HepG2 (cell line): ENCODE measurements around the gene SPTBN2. TPM values are rescaled to one million over a fixed set of nuclear protein-coding genes. Genes with fewer than 3 reads are reported as not detected.

ENCODE experiments used
- ARNTL ChIP-seq: sonication (generic); formaldehyde crosslinking; IDR thresholded peaks from 2 replicates; pipeline ENCODE4 v1.4.0; 2020; ENCODE audit warnings: mild to moderate bottlenecking, missing genetic modification reagents
- ATF7 ChIP-seq, 2 experiments: fragments of 450-650 bp in 1 of 2; sonication (generic) in 1 of 2; formaldehyde crosslinking in 1 of 2; IDR thresholded peaks; 2 replicates each; pipeline versions ENCODE4 v1.4.0 to v1.6.1; 2016 to 2020; ENCODE audit warnings: antibody characterized with exemption in 1 of 2, mild to moderate bottlenecking in 1 of 2, missing genetic modification reagents in 1 of 2
- EHMT2 ChIP-seq: fragments of 200-600 bp; sonication (generic); IDR thresholded peaks from 2 replicates; pipeline ENCODE4 v1.7.0; 2017; ENCODE audit warnings: antibody characterized with exemption, low read depth, low read length, borderline replicate concordance
- ERF ChIP-seq: IDR thresholded peaks from 2 replicates; pipeline ENCODE4 v1.6.1; 2018; ENCODE audit warnings: missing biosample characterization, missing genetic modification reagents
- GLI4 ChIP-seq: sonication (generic); formaldehyde crosslinking; IDR thresholded peaks from 2 replicates; pipeline ENCODE4 v1.5.1; 2020; ENCODE audit warnings: missing genetic modification reagents, mild to moderate bottlenecking, moderate library complexity, borderline replicate concordance
- JUN ChIP-seq: sonication (generic); formaldehyde crosslinking; IDR thresholded peaks from 2 replicates; pipeline ENCODE4 v1.4.0; 2020; ENCODE audit warnings: mild to moderate bottlenecking, missing genetic modification reagents
- KAT8 ChIP-seq: IDR thresholded peaks from 2 replicates; pipeline ENCODE4 v1.6.1; 2016; ENCODE audit warnings: missing genetic modification reagents, missing compliant biosample characterization
- KDM2A ChIP-seq: sonication (generic); formaldehyde crosslinking; IDR thresholded peaks from 2 replicates; pipeline ENCODE4 v1.4.0; 2020; ENCODE audit warnings: low read depth, missing genetic modification reagents, borderline replicate concordance
- KDM3A ChIP-seq: IDR thresholded peaks from 2 replicates; pipeline ENCODE4 v1.6.1; 2018; ENCODE audit warnings: low read depth, missing compliant biosample characterization
- MAZ ChIP-seq, 2 experiments: sonication (generic) in 1 of 2; formaldehyde crosslinking in 1 of 2; IDR thresholded peaks; 2 replicates each; pipeline versions ENCODE4 v1.5.0 to v1.6.1; 2012 to 2020; ENCODE audit warnings: low read depth in 2 of 2, mild to moderate bottlenecking in 2 of 2, borderline replicate concordance in 1 of 2, improper control_type of control experiment in 1 of 2, low read length in 1 of 2, missing genetic modification reagents in 1 of 2, moderate library complexity in 1 of 2
- MED1 ChIP-seq: sonication (generic); formaldehyde crosslinking; IDR thresholded peaks from 2 replicates; pipeline ENCODE4 v1.4.0; 2020; ENCODE audit warnings: missing genetic modification reagents
- MLX ChIP-seq: IDR thresholded peaks from 2 replicates; pipeline ENCODE4 v1.6.1; 2016
- MXI1 ChIP-seq: IDR thresholded peaks from 3 replicates; pipeline ENCODE4 v1.6.1; 2012; ENCODE audit warnings: low read depth, low read length, inconsistent platforms, borderline replicate concordance
- MZF1 ChIP-seq: sonication (generic); formaldehyde crosslinking; IDR thresholded peaks from 2 replicates; pipeline ENCODE4 v1.8.1; 2023; ENCODE audit warnings: mild to moderate bottlenecking, missing genetic modification reagents, borderline replicate concordance
- NFYC ChIP-seq: IDR thresholded peaks from 2 replicates; pipeline ENCODE4 v1.6.1; 2016; ENCODE audit warnings: missing genetic modification reagents, missing compliant biosample characterization
- SAP130 ChIP-seq: IDR thresholded peaks from 2 replicates; pipeline ENCODE4 v1.6.1; 2016; ENCODE audit warnings: low read depth
- SOX5 ChIP-seq: IDR thresholded peaks from 2 replicates; pipeline ENCODE4 v1.6.1; 2016; ENCODE audit warnings: borderline replicate concordance
- TAF1 ChIP-seq: sonication (generic); formaldehyde crosslinking; IDR thresholded peaks from 2 replicates; pipeline ENCODE4 v1.4.0; 2020; ENCODE audit warnings: missing genetic modification reagents
- UBTF ChIP-seq: sonication (generic); formaldehyde crosslinking; IDR thresholded peaks from 2 replicates; pipeline ENCODE4 v1.4.0; 2020; ENCODE audit warnings: mild to moderate bottlenecking, missing genetic modification reagents
- ZNF282 ChIP-seq: fragments of 450-650 bp; IDR thresholded peaks from 2 replicates; pipeline ENCODE4 v1.6.1; 2018; ENCODE audit not compliant: partially characterized antibody
- ZNF350 ChIP-seq: sonication (generic); formaldehyde crosslinking; IDR thresholded peaks from 2 replicates; pipeline ENCODE4 v1.4.0; 2020; ENCODE audit warnings: mild to moderate bottlenecking, low read depth, missing genetic modification reagents, borderline replicate concordance
- ZNF451 ChIP-seq: sonication (generic); formaldehyde crosslinking; IDR thresholded peaks from 2 replicates; pipeline ENCODE4 v1.5.0; 2020; ENCODE audit warnings: mild to moderate bottlenecking, missing genetic modification reagents
- ZNF501 ChIP-seq: sonication (generic); formaldehyde crosslinking; IDR thresholded peaks from 2 replicates; pipeline ENCODE4 v1.5.1; 2020; ENCODE audit warnings: mild to moderate bottlenecking, moderate library complexity, missing genetic modification reagents
- ZNF644 ChIP-seq: IDR thresholded peaks from 2 replicates; pipeline ENCODE4 v1.6.1; 2016; ENCODE audit warnings: low read depth
- ZNF768 ChIP-seq: sonication (generic); formaldehyde crosslinking; IDR thresholded peaks from 2 replicates; pipeline ENCODE4 v1.4.0; 2020; ENCODE audit warnings: missing genetic modification reagents
- ZSCAN22 ChIP-seq: sonication (generic); formaldehyde crosslinking; IDR thresholded peaks from 2 replicates; pipeline ENCODE4 v1.4.0; 2020; ENCODE audit warnings: mild to moderate bottlenecking, missing genetic modification reagents
- ZSCAN29 ChIP-seq: sonication (generic); formaldehyde crosslinking; conservative IDR thresholded peaks from 2 replicates; pipeline ENCODE4 v1.4.0; 2020; ENCODE audit warnings: mild to moderate bottlenecking, missing genetic modification reagents
- polyA plus RNA-seq, 8 experiments: library from polyadenylated mRNA; depleted of rRNA in 3 of 8; stranded (reverse) in 7 of 8; unstranded in 1 of 8; fragments of >200 nt; fragmentation: Illumina TruSeq in 4 of 8; extraction: Trizol in 4 of 8; gene quantifications; 2 replicates each; pipeline versions ENCODE4 v1.2.1 to v1.2.3, GENCODE V29; 2011 to 2016; ENCODE audit warnings: low read depth in 4 of 8, missing spikeins in 1 of 8, mixed read lengths in 1 of 8; ENCODE audit not compliant: insufficient read depth in 1 of 8
- total RNA-seq, 5 experiments: library from RNA; depleted of rRNA; stranded (reverse); fragments of >200 nt; fragmentation: Illumina TruSeq; extraction: Trizol; gene quantifications; 2 replicates each; pipeline ENCODE4 v1.2.3, GENCODE V29; 2016; ENCODE audit warnings: low read depth in 1 of 5
- TF ChIP-seq, protein P1 (sequence below): sonication (generic); formaldehyde crosslinking; IDR thresholded peaks from 2 replicates; pipeline ENCODE4 v1.4.0; 2020; ENCODE audit warnings: mild to moderate bottlenecking, missing genetic modification reagents

Gene SPTBN2
- total and polyA plus RNA-seq, 2 of the 13 experiments (the other 11 are each of a cell fraction or from before 2014, with no cell fraction given): 0.65 to 4.0 TPM

- 0 out of 2 replicates have a peak, but pooled peaks have one; percentile 27 for TF ChIP-seq ZNF451 (CRISPR knock-in tag)
- TF ChIP-seq MXI1: 0 out of 3 replicates have a peak, but pooled peaks have one; percentile 16
- no peak for TF ChIP-seq GLI4 (CRISPR knock-in tag)
- peak; percentile 54; the same call in 1 of the 2 replicates for TF ChIP-seq ARNTL (CRISPR knock-in tag)
- TF ChIP-seq KDM3A (CRISPR knock-in tag): 0 out of 2 replicates have a peak, but pooled peaks have one; percentile 37
- no peak for TF ChIP-seq ZNF282
- TF ChIP-seq ATF7 (IDR thresholded peaks at IDR 0.05): no peak
- no peak for TF ChIP-seq ATF7 (CRISPR knock-in tag; IDR thresholded peaks at IDR 0.05)
- peak; percentile 99 for TF ChIP-seq MZF1 (CRISPR knock-in tag)
- TF ChIP-seq SAP130: peak; percentile 75
- no peak for TF ChIP-seq JUN (CRISPR knock-in tag)
- TF ChIP-seq KDM2A (CRISPR knock-in tag): 0 out of 2 replicates have a peak, but pooled peaks have one; percentile 45
- TF ChIP-seq SOX5: no peak
- TF ChIP-seq ZNF644 (CRISPR knock-in tag): peak; percentile 63; the same call in 1 of the 2 replicates
- TF ChIP-seq ZNF350 (CRISPR knock-in tag): 0 out of 2 replicates have a peak, but pooled peaks have one; percentile 36
- TF ChIP-seq ZSCAN29 (CRISPR knock-in tag): no peak
- TF ChIP-seq UBTF (CRISPR knock-in tag): peak; percentile 69; the same call in 1 of the 2 replicates
- TF ChIP-seq, protein P1, sequence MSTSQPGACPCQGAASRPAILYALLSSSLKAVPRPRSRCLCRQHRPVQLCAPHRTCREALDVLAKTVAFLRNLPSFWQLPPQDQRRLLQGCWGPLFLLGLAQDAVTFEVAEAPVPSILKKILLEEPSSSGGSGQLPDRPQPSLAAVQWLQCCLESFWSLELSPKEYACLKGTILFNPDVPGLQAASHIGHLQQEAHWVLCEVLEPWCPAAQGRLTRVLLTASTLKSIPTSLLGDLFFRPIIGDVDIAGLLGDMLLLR (CRISPR knock-in tag): no peak; the same call in 1 of the 2 replicates
- TF ChIP-seq ZSCAN22 (CRISPR knock-in tag): no peak
- peak; percentile 26; the same call in 1 of the 2 replicates for TF ChIP-seq ERF (CRISPR knock-in tag)
- TF ChIP-seq ZNF768 (CRISPR knock-in tag): peak; percentile 36; the same call in 1 of the 2 replicates
- TF ChIP-seq KAT8 (CRISPR knock-in tag): peak; percentile 26; the same call in 1 of the 2 replicates
- 0 out of 2 replicates have a peak, but pooled peaks have one; percentile 4 for TF ChIP-seq MED1 (CRISPR knock-in tag)
- TF ChIP-seq NFYC: no peak
- TF ChIP-seq ZNF501 (CRISPR knock-in tag): peak; percentile 65; the same call in 1 of the 2 replicates
- no peak for TF ChIP-seq MLX
- no peak for TF ChIP-seq EHMT2
- TF ChIP-seq MAZ (IDR thresholded peaks at IDR 0.05; ENCODE audit: borderline replicate concordance, low read depth, low read length): no peak
- TF ChIP-seq MAZ (CRISPR knock-in tag; IDR thresholded peaks at IDR 0.05; ENCODE audit: low read depth): 0 out of 2 replicates have a peak, but pooled peaks have one; percentile 27
- TF ChIP-seq TAF1 (CRISPR knock-in tag): peak; percentile 24; the same call in 1 of the 2 replicates
Measured at GRCh38 chr11:66718320-66718971, 10.6 kb downstream of the SPTBN2 start (continued).
